Measurements from ENCODE around the gene PALLD. TPM values are rescaled to one million over a fixed set of nuclear protein-coding genes. Genes with fewer than 3 reads are reported as not detected.

The PALLD gene
- total RNA-seq, 1 experiment from 2014 or later: 18.3 TPM

- Histone ChIP-seq H3K4me2 (ENCODE audit: insufficient read depth, insufficient read length, low read length) (no peak overlapping the region), H3K9ac (ENCODE audit: extremely low read depth, insufficient read length, low read length) (no peak overlapping the region), H3K4me1 (ENCODE audit: insufficient read depth, low read length) (no peaks in the 10 kb centered on the region), H2BK5ac (ENCODE audit: insufficient read length, low read length) (no peak overlapping the region), H3K4ac (ENCODE audit: low read depth, low read length) (no peak overlapping the region), H3T11ph (ENCODE audit: low read length) (no peak overlapping the region), H4K91ac (ENCODE audit: insufficient read length, low read depth, low read length) (no peak overlapping the region), H2AFZ (ENCODE audit: low read length) (no peak overlapping the region), H3K14ac (ENCODE audit: insufficient read depth, low read length) (no peak overlapping the region), H3K27me3 (ENCODE audit: insufficient read depth, low read length) (no peaks in the 10 kb centered on the region), H2BK20ac (ENCODE audit: low read depth, low read length, poor library complexity, severe bottlenecking) (no peak overlapping the region), H2AK5ac (ENCODE audit: insufficient read length, low read length) (no peak overlapping the region), H2BK12ac (ENCODE audit: insufficient read length, low read depth, low read length) (no peak overlapping the region), H3K56ac (ENCODE audit: insufficient read length, low read depth, low read length) (no peak overlapping the region), H3K18ac (ENCODE audit: insufficient read length, low read depth, low read length) (no peak overlapping the region), H3K23ac (ENCODE audit: insufficient read length, low read depth, low read length) (no peak overlapping the region), H3K79me1 (ENCODE audit: insufficient read depth, low read depth, low read length, poor library complexity, severe bottlenecking) (no peaks in the 10 kb centered on the region), H3K79me2 (ENCODE audit: insufficient read depth, low read length) (no peaks in the 10 kb centered on the region), H3K9me3 (ENCODE audit: control insufficient read depth, low read depth, low read length) (no peaks in the 10 kb centered on the region), H3K23me2 (ENCODE audit: insufficient read length, low read depth, low read length, poor library complexity, severe bottlenecking) (no peaks in the 10 kb centered on the region), H4K5ac (ENCODE audit: insufficient read length, low read depth, low read length) (no peak overlapping the region), H2BK15ac (ENCODE audit: low read depth, low read length) (no peak overlapping the region), H4K8ac (replicated peaks; ENCODE audit: insufficient read length, low read depth, low read length) (no peak overlapping the region), H4K20me1 (ENCODE audit: control insufficient read depth, insufficient read depth, insufficient read length) (no peaks in the 10 kb centered on the region), H3K27ac (ENCODE audit: insufficient read length, low read depth, low read length) (no peak overlapping the region), H2BK120ac (ENCODE audit: low read depth, low read length, poor library complexity, severe bottlenecking) (no peak overlapping the region)
- peaks cover 7 to 8% of the 10 kb centered on the region in 2 experiments for H3K4me1 Mint-ChIP-seq
- WGBS (ENCODE audit: extremely low coverage, insufficient read length, low lambda C conversion rate): no CpG with 5 or more reads among the region's 3 CpGs
- no peak overlapping the region for H3K4me3 Mint-ChIP-seq
- no peak overlapping the region for H3K27ac Mint-ChIP-seq
- H3K9me3 Mint-ChIP-seq: no peaks in the 10 kb centered on the region
- DNase-seq: no peak
- no peaks in the 10 kb centered on the region for H3K27me3 Mint-ChIP-seq (ENCODE audit: low read depth)
- no peak for TF ChIP-seq CTCF (conservative IDR thresholded peaks at IDR 0.05)
- H3K36me3 Mint-ChIP-seq (ENCODE audit: insufficient read depth in 1 of 3, low read depth in 3 of 3): no peaks in the 10 kb centered on the region
Observed at GRCh38 chr4:168537571-168537970, 40.7 kb downstream of the PALLD start.

Data from H9 (cell line).